SK-N-SH treated with all-trans-retinoic acid at 6 μM for 48 hours (cell line): ENCODE results near the gene SDC3.

ENCODE experiments used
- ATAC-seq: fragments of 200-7000 bp; cut with Tn5 transposase; 3 replicates; pipeline ENCODE4 v1.9.1; 2020; ENCODE audit warnings: mild to moderate bottlenecking, moderate library complexity
- BACH2 ChIP-seq: fragments of 250-450 bp; sonication (Bioruptor Pico); IDR thresholded peaks from 2 replicates; pipeline ENCODE4 v1.9.0; 2021; ENCODE audit warnings: mild to moderate bottlenecking, borderline replicate concordance
- CSDC2 ChIP-seq: fragments of 250-450 bp; sonication (Bioruptor Pico); IDR thresholded peaks from 2 replicates; pipeline ENCODE4 v1.5.0; 2020; ENCODE audit warnings: mild to moderate bottlenecking, moderate library complexity
- ESRRG ChIP-seq: fragments of 250-450 bp; sonication (Bioruptor Pico); IDR thresholded peaks from 2 replicates; pipeline ENCODE4 v1.6.1; 2021; ENCODE audit warnings: mild to moderate bottlenecking
- GLIS3 ChIP-seq: fragments of 250-450 bp; sonication (Bioruptor Pico); IDR thresholded peaks from 2 replicates; pipeline ENCODE4 v1.5.0; 2020; ENCODE audit warnings: mild to moderate bottlenecking, moderate library complexity
- ISL1 ChIP-seq: fragments of 250-450 bp; sonication (Bioruptor Pico); IDR thresholded peaks from 2 replicates; pipeline ENCODE4 v2.1.2; 2022; ENCODE audit warnings: mild to moderate bottlenecking, moderate library complexity
- OSR1 ChIP-seq: fragments of 250-450 bp; sonication (Bioruptor Pico); IDR thresholded peaks from 2 replicates; pipeline ENCODE4 v1.8.0; 2022; ENCODE audit warnings: moderate library complexity, mild to moderate bottlenecking, inconsistent platforms
- PATZ1 ChIP-seq: fragments of 250-450 bp; sonication (Bioruptor Pico); IDR thresholded peaks from 2 replicates; pipeline ENCODE4 v1.8.0; 2020; ENCODE audit warnings: mild to moderate bottlenecking, moderate library complexity, borderline replicate concordance
- PPARA ChIP-seq: fragments of 250-450 bp; sonication (Bioruptor Pico); IDR thresholded peaks from 2 replicates; pipeline ENCODE4 v1.5.0; 2020; ENCODE audit warnings: mild to moderate bottlenecking, borderline replicate concordance
- RARB ChIP-seq: fragments of 250-450 bp; sonication (Bioruptor Pico); IDR thresholded peaks from 2 replicates; pipeline ENCODE4 v1.8.0; 2021; ENCODE audit warnings: mild to moderate bottlenecking, moderate library complexity
- SNAI2 ChIP-seq: fragments of 250-450 bp; sonication (Bioruptor Pico); IDR thresholded peaks from 2 replicates; pipeline ENCODE4 v1.5.0; 2020; ENCODE audit warnings: mild to moderate bottlenecking, moderate library complexity
- TCF4 ChIP-seq: fragments of 250-450 bp; sonication (Bioruptor Pico); IDR thresholded peaks from 2 replicates; pipeline ENCODE4 v1.8.0; 2021; ENCODE audit warnings: mild to moderate bottlenecking, moderate library complexity, borderline replicate concordance
- TOX ChIP-seq: fragments of 250-450 bp; sonication (Bioruptor Pico); IDR thresholded peaks from 2 replicates; pipeline ENCODE4 v1.8.0; 2021; ENCODE audit warnings: mild to moderate bottlenecking, moderate library complexity, borderline replicate concordance
- TSHZ2 ChIP-seq: fragments of 250-450 bp; sonication (Bioruptor Pico); IDR thresholded peaks from 2 replicates; pipeline ENCODE4 v1.5.0; 2020; ENCODE audit warnings: mild to moderate bottlenecking, moderate library complexity
- ZC3H10 ChIP-seq: fragments of 250-450 bp; sonication (Bioruptor Pico); IDR thresholded peaks from 2 replicates; pipeline ENCODE4 v1.5.1; 2021; ENCODE audit warnings: mild to moderate bottlenecking, moderate library complexity
- ZFP3 ChIP-seq: fragments of 250-450 bp; sonication (Bioruptor Pico); IDR thresholded peaks from 2 replicates; pipeline ENCODE4 v1.5.0; 2020; ENCODE audit warnings: mild to moderate bottlenecking, moderate library complexity
- ZFP30 ChIP-seq: fragments of 450-650 bp; formaldehyde crosslinking; IDR thresholded peaks from 2 replicates; pipeline ENCODE4 v1.5.0; 2022; ENCODE audit warnings: mild to moderate bottlenecking, moderate library complexity
- ZNF565 ChIP-seq: fragments of 450-650 bp; formaldehyde crosslinking; conservative IDR thresholded peaks from 2 replicates; pipeline ENCODE4 v1.5.0; 2020; ENCODE audit warnings: low read depth, mild to moderate bottlenecking, moderate library complexity
- ZNF70 ChIP-seq: fragments of 450-650 bp; formaldehyde crosslinking; IDR thresholded peaks from 2 replicates; pipeline ENCODE4 v1.5.0; 2020; ENCODE audit warnings: mild to moderate bottlenecking, moderate library complexity
- ZNF8 ChIP-seq: fragments of 450-650 bp; formaldehyde crosslinking; IDR thresholded peaks from 2 replicates; pipeline ENCODE4 v1.5.0; 2020; ENCODE audit warnings: mild to moderate bottlenecking, moderate library complexity
- TF ChIP-seq, protein P1 (sequence below): fragments of 250-450 bp; sonication (Bioruptor Pico); IDR thresholded peaks from 2 replicates; pipeline ENCODE4 v1.5.1; 2021; ENCODE audit warnings: mild to moderate bottlenecking, moderate library complexity
- TF ChIP-seq, protein P2 (sequence below): fragments of 250-450 bp; sonication (Bioruptor Pico); IDR thresholded peaks from 2 replicates; pipeline ENCODE4 v1.5.1; 2020; ENCODE audit warnings: low read depth, mild to moderate bottlenecking, moderate library complexity
- TF ChIP-seq, protein P3 (sequence below): fragments of 250-450 bp; sonication (Bioruptor Pico); IDR thresholded peaks from 2 replicates; pipeline ENCODE4 v1.8.0; 2021; ENCODE audit warnings: low read depth, mild to moderate bottlenecking, moderate library complexity, borderline replicate concordance

The SDC3 gene

GRCh38 chr1:30884723-30885122 lies 23.8 kb downstream of the SDC3 start:
- TF ChIP-seq TCF4 (CRISPR knock-in tag) (no peak), ZC3H10 (CRISPR knock-in tag) (no peak), ZNF565 (CRISPR knock-in tag) (no peak), ZNF70 (CRISPR knock-in tag) (no peak), ISL1 (no peak), RARB (no peak), GLIS3 (no peak), ZFP30 (no peak), TSHZ2 (CRISPR knock-in tag) (no peak), ZNF8 (no peak), BACH2 (CRISPR knock-in tag) (no peak), OSR1 (CRISPR knock-in tag) (no peak), CSDC2 (CRISPR knock-in tag) (no peak), ESRRG (CRISPR knock-in tag) (no peak)
- TF ChIP-seq, protein P1, sequence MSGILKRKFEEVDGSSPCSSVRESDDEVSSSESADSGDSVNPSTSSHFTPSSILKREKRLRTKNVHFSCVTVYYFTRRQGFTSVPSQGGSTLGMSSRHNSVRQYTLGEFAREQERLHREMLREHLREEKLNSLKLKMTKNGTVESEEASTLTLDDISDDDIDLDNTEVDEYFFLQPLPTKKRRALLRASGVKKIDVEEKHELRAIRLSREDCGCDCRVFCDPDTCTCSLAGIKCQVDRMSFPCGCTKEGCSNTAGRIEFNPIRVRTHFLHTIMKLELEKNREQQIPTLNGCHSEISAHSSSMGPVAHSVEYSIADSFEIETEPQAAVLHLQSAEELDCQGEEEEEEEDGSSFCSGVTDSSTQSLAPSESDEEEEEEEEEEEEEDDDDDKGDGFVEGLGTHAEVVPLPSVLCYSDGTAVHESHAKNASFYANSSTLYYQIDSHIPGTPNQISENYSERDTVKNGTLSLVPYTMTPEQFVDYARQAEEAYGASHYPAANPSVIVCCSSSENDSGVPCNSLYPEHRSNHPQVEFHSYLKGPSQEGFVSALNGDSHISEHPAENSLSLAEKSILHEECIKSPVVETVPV, result no peak
- TF ChIP-seq, protein P2, sequence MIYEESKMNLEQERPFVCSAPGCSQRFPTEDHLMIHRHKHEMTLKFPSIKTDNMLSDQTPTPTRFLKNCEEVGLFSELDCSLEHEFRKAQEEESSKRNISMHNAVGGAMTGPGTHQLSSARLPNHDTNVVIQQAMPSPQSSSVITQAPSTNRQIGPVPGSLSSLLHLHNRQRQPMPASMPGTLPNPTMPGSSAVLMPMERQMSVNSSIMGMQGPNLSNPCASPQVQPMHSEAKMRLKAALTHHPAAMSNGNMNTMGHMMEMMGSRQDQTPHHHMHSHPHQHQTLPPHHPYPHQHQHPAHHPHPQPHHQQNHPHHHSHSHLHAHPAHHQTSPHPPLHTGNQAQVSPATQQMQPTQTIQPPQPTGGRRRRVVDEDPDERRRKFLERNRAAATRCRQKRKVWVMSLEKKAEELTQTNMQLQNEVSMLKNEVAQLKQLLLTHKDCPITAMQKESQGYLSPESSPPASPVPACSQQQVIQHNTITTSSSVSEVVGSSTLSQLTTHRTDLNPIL, result no peak
- TF ChIP-seq, protein P3, sequence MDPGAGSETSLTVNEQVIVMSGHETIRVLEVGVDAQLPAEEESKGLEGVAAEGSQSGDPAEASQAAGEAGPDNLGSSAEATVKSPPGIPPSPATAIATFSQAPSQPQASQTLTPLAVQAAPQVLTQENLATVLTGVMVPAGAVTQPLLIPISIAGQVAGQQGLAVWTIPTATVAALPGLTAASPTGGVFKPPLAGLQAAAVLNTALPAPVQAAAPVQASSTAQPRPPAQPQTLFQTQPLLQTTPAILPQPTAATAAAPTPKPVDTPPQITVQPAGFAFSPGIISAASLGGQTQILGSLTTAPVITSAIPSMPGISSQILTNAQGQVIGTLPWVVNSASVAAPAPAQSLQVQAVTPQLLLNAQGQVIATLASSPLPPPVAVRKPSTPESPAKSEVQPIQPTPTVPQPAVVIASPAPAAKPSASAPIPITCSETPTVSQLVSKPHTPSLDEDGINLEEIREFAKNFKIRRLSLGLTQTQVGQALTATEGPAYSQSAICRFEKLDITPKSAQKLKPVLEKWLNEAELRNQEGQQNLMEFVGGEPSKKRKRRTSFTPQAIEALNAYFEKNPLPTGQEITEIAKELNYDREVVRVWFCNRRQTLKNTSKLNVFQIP (CRISPR knock-in tag), result no peak
- ATAC-seq, result no peak

DNA sequence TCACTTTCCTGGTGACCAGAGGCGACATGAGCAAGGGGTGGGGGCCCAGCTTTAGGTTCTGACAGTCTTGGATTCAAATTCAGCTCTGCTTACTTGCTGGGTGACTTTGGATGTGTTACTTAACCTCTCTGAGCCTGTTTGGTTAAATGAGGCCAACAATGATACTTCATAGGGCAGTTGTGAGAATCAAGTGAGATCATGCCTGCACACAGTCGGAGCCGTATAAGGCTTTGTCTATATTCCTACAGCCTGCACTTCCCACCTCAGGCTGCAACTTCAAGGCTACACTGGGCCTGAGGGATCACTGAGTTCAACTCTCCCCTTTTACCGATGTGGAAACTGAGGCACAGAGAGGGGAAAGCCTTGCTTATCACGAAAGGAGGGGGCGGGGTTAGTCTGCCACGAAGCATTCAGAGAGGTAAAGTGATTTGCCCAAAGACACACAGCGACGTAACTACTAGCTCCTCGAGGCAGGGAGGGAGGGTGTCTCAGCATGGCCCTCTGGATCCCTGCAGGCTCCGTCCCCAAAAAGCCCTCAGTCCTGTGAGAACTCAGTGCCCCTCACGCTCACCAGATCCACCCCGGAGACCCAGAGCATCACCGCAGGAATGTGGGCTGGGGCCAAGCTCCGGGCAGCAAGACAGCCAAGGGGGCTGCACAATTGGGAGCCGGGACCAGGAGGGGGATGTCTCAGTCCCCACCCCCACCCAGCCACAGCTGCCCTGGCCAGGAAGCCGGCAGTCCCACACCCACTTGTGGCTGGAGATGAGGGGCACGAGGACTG lies 25.0 kb downstream of the SDC3 start:
- TF ChIP-seq PPARA (CRISPR knock-in tag) (no peak), TOX (CRISPR knock-in tag) (no peak), BACH2 (CRISPR knock-in tag) (no peak), OSR1 (CRISPR knock-in tag) (no peak), ESRRG (CRISPR knock-in tag) (no peak), TCF4 (CRISPR knock-in tag) (no peak), RARB (no peak), GLIS3 (no peak), ZNF70 (CRISPR knock-in tag) (no peak), ZFP3 (CRISPR knock-in tag) (no peak), SNAI2 (CRISPR knock-in tag) (no peak), PATZ1 (CRISPR knock-in tag) (no peak)
- TF ChIP-seq, protein P2, result no peak
- TF ChIP-seq, protein P1, result no peak
- ATAC-seq, result no peak
